COLO668 (cell line): ENCODE data around the gene OAS2.

Source experiments
- DNase-seq: peaks from one replicate; lab custom pipeline; 2025; ENCODE audit not compliant: unreplicated experiment; lab: John Stamatoyannopoulos, UW

The OAS2 gene

DNA sequence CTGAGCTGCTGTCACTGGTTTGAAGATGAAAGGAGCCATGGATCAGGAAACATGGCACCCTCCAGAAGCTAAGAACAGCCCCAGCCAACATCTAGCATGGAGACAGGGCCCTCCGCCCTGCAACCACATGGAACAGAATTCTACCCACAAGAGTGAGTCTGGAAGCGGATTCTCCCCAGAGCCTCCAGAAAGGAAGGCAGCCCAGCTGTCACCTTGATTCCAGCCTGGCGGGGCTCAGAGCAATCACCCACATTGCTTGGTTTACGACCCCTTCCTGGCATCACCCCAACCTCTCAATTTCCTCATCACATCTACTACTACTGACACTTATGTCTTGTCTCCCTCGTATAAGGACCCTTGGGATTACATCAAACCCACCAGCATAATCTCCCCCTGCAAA lies 38.5 kb downstream of the OAS2 start:
- DNase-seq, result no peak

DNA sequence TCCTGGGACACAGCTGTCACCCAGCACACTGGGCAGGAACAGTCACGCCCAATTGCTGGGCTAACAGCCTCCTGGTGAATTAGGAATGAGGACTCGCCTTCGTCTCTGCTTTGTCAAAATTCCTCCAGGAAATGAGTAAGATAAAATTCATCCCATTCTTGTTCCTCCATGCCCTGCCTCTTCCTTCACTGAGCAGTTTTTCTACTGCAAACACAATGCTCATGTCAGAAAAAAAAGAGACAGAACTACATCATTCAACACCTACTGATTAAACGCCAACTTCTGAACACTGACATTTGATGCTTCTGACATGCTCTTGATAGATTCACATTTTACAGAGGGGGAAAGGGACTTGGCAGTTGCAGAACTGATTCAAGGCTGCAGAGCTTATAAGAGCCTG lies 40.7 kb downstream of the OAS2 start:
- no peak for DNase-seq

DNA sequence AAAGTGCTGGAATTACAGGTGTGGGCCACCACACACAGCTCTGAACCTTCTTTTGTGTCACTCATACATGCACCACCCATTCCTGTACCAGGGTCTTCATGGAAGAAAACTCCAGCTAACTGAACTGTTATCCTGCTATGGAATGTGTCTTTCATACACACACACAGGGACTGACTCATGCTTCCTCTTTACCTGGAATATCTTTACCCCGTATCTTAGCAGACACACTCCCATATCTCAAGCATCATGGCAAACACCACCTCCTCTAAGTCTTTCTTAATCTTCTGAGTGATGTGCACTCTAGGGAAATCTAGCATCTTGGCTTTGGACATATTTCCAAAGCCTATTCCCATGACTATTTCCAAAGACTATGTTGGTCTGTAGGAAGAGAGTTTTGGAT lies 43.2 kb downstream of the OAS2 start:
- DNase-seq, result no peak

DNA sequence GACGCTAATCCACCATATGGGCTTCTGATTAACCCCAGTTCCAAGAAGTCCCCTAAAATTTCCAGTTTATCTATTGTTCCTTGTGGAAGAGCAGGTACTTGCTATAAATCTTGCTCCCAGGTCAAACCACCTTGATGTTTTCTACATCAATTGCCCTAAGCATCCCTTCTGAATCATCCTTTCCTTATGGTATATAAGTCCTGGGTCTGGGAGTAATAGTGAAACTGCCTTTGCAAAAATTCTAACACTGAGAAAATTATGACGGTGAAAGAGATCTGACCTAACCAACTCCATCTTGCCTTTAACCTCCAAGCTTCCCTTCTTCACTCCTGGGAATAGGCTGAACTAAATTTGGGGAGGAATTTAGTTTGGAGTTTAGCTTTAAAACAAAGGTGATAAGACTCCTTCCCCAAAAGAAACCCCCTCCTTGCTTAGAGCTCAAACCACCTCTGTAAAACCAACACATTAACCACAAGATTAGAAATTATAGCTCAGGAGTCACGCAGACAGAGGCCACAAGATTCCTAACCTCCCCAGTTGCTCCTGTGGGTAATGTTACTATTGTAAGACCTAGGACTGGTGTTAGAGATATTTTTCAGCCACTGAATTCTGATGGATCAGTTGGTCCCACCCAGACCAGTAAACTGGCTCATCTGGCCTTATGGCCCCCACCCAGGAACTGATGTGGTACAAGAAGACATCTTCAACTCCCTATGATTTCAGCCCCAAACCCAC lies 44.4 kb downstream of the OAS2 start:
- no peak for DNase-seq

DNA sequence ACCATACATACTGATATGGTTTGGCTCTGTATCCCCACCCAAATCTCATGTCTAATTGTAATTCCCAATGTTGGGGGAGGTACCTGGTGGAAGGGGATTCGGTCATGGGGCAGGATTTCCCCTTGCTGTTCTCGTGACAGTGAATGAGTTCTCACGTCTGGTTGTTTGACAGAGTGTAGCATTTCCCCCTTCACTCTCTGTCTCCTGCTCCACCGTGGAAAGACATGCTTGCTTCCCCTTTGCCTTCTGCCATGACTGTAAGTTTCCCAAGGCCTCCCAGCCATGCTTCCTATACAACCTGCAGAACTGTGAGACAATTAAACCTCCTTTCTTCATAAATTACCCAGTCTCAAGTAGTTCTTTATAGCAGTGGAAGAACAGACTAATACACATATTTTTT lies 49.4 kb downstream of the OAS2 start:
- no peak for DNase-seq

DNA sequence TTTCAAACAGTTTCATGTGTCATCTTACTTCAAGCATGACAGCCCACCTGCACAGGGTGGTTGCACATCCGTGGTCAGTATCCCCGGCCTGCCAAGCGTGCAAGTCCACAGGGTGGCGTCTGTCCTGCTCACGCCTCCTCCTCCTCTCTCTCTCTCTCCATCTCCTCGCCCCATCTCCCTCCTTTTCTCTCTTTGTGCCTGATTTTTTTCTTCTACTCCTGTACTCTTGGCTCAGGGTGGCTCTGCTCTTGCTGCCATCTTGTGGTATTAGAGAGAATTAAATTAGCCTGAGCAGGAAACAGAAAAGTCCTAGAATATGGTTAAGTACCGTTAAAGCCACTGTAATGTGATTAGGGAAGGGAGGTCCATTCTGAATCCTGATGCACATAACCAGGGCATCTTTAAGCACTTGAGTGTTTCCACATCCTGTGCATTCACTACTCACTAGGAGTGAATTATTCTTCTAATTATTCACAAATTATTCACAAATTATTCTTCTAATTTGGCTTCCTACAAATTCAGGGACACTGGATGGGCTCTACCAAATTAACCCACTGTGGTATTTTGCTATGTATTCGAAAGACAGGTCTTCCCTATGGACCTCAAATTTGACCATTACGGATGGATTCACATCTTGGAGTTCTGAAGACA lies 52.7 kb downstream of the OAS2 start:
- no peak for DNase-seq

DNA sequence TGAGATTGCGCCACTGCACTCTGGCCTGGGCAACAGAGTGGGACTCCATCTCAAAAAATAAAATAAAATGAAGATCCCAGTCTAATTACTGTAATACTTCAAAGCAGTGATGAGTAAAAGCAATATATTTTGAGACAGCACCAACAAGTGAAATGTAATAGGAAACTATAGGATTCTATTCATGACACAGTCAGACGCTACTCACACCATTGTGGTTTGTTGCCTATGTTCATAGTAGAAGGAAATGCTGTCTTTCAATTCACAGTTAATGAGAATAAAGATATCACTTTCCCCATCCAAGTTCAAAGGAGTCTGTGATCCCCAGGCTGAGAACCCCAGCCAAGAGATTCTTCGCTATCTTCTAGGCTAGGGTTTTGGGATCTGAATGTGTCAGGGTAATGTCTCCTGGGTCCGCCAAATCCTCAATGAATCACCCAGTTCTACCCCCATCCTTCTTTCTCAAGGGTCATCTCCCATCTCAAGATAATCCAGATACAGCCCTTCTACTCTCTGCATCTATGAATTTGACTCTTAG lies 61.7 kb downstream of the OAS2 start:
- DNase-seq, result no peak

DNA sequence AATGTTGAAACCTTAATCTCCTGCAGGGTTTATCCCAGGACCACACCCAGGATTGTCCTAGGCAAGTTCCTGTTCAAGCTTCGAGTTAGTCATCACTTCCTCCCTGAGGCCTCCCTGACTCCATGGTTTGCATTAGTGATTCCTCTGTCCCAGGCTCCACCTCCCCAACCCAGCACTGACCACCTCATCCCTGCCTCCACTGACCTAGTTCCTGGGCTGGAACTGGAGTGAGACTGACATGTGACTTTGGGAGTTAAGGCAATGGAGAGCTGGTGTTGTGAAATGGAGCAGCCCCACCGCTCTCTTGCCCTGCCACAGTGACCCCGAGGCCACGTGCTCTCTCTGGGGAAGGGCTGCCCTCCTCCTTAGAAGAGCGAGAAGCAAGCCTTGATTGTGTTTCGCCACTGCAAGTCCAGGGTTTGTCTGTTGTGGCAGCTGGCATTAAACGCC lies 62.4 kb downstream of the OAS2 start:
- DNase-seq, result no peak

DNA sequence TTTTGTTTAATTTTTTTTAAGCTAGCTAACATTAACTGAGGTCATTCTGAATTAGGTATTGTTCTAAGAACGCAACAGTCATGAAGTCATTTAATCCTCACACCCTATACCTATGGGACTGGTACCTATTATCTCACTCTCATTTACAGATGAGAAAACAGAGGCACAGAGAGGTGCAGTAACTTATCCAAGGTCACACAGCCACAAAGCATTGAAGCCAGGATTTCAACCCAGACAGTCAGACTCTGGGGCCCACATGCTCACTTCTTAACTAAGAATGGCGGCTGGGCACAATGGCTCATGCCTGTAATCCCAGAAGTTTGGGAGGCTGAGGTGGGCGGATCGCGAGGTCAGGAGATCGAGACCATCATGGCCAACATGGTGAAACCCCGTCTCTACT lies 63.2 kb downstream of the OAS2 start:
- no peak for DNase-seq

DNA sequence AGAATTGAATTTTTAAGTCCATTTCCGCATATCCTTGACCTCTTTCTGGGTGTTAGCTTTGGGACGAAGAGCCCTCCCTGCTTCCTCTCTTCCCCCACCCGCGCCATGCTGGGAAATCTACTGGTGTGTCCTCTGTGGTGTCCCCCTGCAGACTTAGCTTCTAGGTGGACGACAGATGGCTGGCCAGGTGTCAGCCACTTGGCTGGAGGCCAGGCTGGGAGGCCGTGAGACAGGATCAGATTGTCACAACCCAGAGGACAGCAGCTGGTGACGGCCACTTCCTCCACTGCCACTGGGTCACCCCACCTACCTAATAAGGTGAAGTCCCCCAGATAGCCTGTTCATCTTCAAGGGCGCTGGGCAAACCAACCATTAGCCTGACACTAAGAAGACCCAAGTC lies 64.9 kb downstream of the OAS2 start:
- DNase-seq, result peak; percentile 54

DNA sequence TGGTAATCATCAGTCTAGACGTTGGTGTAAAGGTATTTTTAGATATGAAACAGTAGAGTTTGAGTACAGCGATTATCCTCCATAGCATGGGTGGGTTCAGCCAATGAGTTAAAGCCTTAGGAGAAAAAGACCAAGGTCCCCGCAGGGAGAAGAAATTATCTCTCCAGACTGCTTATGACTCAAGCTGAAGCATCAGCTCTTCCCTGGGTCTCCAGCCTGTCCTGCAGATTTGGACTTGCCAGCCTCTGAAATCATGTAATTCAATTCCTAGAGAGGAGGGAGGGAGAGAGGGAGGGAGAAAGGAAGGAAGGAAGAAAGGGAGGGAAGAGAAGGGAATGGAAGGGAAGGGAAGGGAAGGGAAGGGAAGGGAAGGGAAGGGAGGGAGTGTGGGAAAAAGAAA lies 66.2 kb downstream of the OAS2 start:
- no peak for DNase-seq

DNA sequence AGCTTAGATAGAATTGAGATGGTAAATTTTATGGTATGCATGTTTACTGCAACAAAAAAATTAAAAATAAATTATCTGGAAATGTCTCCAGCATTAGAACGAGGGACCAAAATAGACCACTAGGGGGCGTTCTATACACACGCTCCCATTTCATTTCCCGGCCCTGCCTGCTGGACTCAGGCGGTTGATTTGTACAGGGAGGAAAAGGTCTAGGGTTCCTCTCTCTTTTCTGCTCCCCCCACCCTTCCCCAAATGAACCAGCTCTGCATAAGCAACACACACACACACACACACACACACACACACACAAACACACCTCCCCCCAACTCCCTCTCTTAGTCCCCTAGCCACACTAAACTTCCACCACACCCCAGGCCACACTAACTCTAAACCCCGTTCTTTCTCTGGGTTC lies 70.4 kb downstream of the OAS2 start:
- peak; percentile 65 for DNase-seq

DNA sequence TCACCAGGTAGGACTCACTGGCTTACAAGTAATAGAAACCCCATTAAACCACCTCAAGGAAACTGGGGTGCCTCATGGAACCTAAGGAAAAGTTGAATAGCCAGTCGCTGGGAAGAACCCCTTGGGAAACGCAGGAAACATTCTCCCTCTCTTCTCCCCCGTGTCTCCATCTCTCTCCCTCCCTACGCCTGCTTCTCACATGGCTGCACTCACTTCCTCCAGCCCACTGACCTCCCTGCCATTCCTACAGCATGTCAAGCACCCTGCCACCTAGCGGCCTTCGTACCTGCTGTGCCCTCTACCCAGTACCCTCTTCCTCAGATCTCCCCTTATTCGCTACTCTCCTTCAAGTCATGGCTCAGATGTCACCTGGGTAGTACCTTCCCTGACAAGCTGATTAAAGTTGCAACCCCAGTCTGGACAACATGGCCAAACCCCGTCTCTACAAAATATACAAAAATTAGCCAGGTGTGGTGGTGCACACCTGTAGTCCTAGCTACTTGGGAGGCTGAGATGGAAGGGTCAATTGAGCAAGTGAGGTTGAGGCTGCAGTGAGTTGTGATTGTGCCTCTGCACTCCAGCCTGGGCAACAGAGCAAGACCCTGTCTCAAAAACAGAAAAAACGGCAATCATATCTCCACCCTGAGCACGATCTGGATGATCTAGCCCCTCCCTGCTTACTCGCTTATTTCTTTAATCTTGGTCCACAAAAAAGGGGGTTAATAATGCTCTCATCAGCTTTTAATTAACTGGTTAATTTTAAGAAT lies 71.8 kb downstream of the OAS2 start:
- DNase-seq, result peak; percentile 61

DNA sequence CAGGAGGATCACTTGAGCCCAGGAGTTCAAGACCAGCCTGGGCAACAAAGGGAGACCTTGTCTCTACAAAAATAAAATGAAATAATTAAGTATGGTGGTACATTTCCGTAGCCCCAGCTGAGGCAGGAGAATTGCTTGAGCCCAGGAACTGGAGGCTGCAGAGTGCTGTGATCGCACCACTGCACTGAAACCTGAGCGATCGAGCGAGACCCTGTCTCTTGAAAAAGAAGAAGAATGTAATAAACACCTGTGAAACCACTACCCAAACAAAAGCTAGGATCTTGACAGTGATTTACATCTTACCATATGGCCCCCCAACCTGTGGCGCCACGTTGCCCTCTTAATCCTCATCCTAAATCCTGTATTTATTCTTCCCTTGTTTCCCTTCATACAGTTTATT lies 72.5 kb downstream of the OAS2 start:
- no peak for DNase-seq

DNA sequence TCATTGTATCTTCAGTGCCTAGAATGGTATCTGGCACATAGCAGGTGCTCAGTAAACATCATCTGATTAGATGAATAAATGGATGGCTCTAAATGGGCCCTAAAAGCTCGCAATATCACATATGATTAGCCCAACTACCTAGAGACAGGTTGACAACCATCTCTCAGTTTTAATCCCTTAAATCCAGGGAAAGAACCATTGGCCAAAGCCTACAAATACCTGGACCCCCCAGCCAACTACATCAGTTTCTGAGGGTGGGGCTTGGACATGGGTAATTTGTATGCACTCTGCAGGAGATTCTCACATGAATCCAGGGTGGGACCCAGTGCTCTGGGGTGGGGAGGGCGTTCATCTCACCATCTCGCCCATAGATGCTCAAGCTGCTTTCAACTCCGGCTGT lies 73.4 kb downstream of the OAS2 start:
- DNase-seq, result no peak

DNA sequence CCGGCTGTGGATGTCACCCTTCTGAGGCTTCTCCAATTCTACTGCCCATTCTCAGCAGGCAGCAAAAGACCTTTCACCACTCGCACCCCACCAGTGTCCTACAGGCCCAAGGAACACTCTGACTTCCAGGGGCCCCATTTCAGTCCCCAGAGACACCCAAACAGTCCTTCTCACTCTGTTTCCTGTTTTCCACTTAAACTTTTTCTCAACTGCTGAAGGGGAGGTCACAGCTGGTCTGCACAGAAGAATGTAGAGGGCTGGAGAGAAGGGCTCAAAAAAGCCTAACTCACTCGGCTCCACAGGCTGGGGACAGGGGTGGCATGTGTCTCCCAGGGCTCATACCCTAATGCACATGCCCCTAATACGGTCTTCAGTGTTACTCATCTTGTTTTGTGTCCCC lies 74.0 kb downstream of the OAS2 start:
- DNase-seq, result no peak

DNA sequence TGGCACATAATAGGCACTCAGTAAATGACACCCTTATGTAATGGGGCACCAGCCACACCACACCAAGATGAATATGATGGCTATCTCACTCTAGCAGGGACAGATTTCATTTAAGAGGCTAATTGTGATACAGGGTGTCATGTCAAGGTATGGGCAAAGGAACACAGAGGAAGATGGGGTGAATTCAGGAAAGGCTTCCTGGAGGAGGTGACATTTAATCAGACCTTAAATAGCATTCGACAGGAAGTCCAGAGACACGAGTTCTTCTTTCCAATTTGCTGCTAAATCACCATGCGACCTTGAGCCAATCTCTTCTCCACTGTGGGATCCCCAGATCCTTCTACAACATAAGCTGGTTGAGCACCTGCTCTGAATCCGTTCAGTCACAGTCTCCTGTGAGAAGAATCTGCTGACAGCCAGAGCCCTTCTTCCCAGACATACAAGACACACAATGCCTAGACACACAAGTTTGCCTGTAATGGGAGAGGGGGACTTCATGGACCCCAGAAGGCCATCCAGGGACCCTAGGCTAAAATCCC lies 76.7 kb downstream of the OAS2 start:
- DNase-seq, result no peak

DNA sequence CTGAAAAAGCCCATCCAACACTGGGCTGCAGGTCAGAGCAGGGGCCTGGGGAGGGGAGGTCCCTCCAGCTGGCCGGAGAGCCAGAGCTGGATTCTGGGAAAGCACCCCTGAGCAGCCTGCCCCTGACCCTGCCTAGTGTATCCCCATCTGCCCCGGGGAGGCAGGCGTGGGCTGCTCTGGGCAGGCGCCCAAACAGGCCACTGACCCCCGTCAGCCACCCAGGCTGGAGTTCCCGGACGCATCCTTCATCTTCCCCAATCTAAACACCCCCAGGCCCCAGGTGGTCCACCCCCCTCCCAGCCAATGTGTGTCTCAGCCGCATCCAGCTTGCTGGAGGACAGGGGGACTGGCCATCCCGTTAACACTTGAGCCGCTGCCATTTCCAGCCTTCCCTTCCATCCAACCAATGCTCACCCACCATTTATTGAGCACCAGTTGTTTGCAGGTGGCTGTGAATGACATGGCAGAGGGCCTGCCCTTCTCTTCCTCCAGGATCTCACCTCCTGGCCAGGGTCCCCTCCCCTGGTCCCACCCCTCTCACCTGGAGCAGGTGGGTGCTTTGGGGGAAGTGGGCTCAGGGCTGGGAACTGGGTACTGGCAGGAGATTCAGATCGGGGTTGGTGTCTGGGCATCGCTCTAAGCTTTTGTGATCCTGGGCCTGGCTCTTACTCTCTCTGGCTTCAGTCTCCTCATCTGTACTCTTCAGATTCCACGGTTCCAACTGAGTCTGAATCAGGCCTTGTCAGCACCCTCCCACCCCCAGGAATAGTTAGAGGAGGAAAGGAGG lies 77.5 kb downstream of the OAS2 start:
- DNase-seq, result no peak

DNA sequence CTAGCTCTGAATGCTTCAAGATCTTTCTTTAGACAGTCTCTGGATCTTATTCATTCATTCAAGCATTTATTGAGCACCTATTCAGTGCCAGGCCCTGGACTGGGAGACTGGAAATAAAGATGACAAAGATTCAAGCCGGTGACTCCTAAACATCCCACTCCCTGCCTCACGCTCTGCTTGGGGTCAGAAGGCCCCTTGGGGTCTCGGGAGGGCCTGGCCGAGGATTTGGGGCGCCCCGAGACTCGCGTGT lies 78.0 kb downstream of the OAS2 start:
- DNase-seq, result no peak

DNA sequence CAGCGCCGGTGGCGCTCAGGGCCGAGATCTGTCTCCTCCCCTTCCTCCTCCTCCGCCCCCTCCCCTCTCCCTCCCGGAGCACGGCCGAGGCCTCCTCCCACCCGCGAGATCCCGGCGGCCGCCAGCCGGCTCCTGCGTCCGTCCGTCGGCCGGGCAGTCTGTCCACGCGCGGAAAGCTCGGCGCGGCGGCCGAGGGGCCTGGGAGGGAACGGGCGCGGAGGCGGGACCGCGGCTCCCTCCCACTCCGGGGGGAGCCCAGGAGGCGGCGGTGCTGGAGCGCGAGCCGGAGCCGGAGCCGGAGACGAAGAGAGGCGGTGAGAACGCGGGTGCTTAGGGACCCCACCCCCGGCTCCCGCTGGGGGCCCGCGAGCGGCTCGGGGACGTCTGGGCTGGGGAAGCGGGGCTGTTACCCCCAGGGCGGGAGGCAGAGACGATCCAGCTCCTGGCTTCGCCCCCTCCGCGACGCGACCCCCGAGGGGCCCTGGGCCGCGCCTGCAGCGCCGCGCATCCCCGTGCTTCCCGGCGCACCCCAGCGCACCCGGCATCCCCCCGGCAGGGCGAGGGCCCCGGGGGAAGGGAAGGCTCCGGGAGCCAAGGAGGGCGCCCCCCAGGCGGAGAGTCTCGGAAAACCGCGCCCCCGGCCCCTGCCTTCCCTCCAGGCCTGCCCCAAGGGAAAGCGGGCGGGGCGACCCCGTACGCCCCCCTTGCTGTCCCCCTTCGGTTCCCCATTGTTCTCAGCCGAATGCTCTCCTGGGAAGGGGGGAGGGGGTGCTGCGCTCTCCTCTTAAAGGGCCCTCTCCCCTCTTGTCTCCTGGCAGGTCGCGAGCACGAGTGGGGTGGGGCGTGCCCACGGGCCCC lies 78.5 kb downstream of the OAS2 start, which contains the start of gene DTX1:
TSS of gene DTX1 (plus strand) at position 100 of the 858 bp plus-strand sequence. CDS start 1,463 bp downstream, outside the sequence.
- DNase-seq, result no peak
